Stimulated activated CD8-positive, alpha-beta memory T cell treated with anti-CD3 and anti-CD28 coated beads, Interleukin-15, amount 100 ng/mL, for 24 hours (primary cell): ENCODE data around the gene SORBS1.

Experiments
- DNase-seq: peaks from one replicate; pipeline ENCODE4 v3.0.0-alpha.2; 2020; ENCODE audit warnings: low read depth

SORBS1 gene

DNA sequence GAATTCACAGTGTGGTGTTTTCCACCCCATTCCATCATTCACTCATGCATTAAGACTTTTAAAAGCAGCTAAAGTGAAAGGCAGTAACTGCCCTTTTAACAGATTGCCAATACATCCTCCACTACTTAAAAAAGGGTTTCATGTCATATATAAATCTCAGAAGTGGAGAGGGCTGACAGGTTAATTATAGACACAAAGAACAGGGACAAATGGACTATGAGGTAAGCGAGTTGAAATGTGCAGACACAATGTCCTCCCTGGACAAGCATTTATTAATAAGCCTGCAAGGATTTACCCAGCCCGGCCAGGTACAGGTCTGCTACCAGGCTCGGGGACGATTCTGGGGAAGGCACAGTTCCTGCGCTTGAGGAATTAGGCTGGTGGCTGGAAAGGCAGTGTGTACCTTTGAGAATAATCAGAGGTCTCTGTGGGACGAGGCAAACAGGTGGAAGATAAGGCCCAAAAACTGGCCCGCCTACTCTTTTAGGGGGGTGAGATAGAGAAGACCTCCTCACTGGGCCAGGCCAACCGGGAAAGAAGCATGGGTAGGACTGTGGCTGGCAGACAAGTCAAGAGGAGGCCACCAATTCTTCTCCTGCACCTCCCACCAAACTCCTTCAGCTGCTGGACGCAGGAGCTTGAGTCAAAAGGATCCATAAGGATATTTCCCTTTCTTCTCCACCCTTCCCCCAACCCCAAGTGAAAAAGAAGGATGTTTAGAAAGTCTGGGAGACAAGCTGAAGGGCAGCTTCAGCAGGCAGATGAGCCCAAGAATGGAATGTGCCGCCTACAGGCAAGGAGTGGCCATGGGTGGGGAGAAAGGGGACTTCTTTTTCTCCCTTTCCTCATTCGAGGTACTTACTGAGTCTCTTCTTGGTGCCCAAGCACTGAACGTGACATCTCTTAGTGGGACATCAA lies 271.9 kb downstream of the SORBS1 start:
- DNase-seq: no peak

- DNase-seq: no peak
These were observed 272.9 kb downstream of the SORBS1 start for GRCh38 chr10:95288303-95288702.

DNA sequence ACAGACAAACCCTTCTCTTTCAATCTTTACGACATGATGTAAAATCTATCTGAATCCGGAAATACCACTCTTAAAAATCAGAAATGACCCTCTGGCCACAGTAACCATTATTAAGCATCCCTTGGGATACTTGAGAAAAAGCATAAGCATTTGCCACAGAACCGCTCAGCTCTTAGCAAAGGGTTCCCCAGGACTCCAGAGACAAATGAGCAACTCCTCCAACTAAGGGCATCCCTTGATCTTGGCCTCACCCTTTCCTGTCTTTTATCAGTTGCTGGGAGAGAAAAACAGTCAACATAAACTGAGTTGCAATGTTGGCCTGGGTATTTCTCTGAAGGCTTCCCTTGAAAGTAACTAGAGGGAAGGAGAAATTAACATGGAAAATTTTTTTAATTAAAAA lies 273.9 kb downstream of the SORBS1 start:
- no peak for DNase-seq

DNA sequence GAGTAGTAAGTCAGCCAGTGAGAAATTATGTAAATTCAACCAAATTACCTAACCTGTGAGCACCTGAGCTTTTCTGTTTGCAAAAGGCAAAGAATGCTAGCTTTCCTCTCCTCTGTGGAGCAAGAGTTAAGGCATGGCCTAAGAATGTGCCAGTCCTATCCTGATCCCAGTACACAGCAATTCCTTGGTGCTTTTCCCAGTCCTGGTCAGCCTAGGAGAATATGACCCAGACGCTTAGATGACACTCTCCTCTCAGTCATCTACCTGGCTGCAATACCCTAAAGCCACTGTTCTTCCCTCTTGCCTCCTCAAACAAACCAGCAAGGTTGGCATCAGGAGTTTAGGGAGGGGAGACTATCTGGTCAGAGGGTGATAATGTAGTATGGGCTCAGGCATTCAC lies 274.5 kb downstream of the SORBS1 start:
- DNase-seq: no peak

GRCh38 chr10:95285556-95285955 lies 275.6 kb downstream of the SORBS1 start:
- no peak for DNase-seq

GRCh38 chr10:95284807-95285206 lies 276.4 kb downstream of the SORBS1 start:
- DNase-seq: no peak

DNA sequence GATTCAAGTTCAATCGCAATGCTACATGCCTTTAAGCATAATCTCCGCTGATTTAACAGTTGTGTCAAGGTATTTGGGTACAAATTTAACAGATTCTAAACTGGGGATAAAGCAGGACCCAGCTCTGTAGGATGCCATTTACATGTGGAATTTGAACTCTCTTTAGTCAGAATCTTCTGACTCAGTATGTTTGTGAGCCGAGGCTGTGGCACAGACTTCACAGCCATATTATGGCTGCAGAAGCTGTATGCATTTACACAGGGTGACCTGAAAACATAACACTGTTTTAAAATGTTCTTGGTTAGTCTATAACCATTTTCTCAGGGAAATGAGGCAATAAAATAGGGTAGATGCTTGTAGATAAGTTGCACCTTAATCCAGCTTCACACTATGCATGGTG lies 279.1 kb downstream of the SORBS1 start:
- DNase-seq: no peak

GRCh38 chr10:95281206-95281605 lies 280.0 kb downstream of the SORBS1 start:
- no peak for DNase-seq

- DNase-seq: no peak
These were observed 280.5 kb downstream of the SORBS1 start for GRCh38 chr10:95280637-95281036.

GRCh38 chr10:95279042-95279820 lies 281.9 kb downstream of the SORBS1 start:
- no peak for DNase-seq

DNA sequence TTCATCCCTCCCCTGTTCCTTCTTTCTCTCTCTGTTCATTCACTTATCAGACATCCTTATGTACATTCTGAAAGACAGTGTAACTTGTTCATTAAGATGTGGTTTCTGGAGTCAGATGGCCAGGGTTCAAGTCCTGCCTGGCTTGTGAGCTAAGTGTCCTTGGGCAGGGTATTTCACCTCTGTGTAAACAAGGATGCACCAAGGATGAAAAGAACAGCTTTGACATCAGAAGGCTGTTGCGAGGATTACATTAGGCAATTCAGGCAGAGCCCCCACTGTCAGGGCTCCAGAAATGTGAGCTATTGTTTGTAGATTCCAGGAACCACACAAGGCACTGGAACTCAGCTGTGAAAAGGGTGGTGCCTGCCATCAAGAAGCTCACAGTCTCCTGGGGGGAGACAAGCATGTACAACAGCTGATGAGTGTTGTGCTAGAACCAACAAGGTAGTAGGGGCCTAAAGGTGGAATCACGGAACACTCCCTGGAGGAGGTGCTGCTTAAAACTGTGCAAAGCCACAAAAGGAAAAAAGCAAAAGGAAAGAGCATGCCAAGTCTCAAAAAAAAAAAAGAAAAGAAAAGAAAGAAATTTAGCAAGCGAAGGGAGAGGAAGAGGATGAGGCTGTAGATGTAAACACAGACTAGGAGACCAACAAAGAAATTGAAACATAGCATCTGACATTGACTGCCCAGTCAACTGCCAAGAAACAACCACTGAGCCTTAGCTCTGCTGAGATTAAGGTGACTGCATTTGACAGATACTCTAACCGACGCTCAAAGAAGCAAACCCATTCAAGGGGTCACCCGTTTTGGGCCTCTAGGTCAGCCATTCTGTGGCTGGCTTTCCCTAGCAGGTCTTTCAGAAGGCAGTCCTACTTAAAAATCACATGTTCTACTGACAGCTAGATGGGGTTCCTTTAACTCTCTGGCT lies 282.8 kb downstream of the SORBS1 start:
- DNase-seq: no peak

- no peak for DNase-seq
These were observed 283.6 kb downstream of the SORBS1 start for GRCh38 chr10:95277614-95278013.

GRCh38 chr10:95277201-95277570 lies 284.0 kb downstream of the SORBS1 start:
- DNase-seq: no peak

GRCh38 chr10:95276367-95277200 lies 284.6 kb downstream of the SORBS1 start:
- DNase-seq: no peak

DNA sequence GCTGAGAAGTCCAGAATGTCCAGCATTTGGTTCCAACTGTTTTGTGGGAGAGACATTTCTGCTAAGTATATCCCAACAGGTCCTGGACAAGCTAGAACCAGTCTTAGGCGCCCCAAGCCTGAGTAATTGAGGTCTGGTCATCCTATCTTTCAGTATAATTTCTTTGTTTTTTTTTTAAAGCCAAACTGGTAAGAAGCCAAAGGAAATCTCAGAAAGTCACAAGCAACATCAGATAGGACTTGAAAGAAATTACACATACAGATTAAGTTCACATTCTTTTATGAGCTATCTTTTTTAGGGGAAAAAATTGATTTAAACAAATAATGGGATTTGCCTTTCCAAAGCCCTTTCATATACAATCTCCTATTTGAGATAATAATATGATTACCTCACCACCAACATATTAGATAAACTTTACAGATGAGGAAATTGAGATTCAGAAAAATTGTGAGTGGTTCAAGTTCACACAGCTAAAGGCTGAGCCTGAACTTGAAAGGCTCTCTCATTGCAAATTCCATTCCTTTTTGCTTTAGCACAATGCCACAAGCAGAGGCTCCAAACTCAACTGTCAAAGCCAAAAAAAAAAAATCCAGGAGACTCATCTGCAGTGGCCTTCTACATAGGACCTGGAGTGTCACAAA lies 285.3 kb downstream of the SORBS1 start:
- no peak for DNase-seq

- DNase-seq: no peak
These were observed 287.5 kb downstream of the SORBS1 start for GRCh38 chr10:95273393-95274312.

DNA sequence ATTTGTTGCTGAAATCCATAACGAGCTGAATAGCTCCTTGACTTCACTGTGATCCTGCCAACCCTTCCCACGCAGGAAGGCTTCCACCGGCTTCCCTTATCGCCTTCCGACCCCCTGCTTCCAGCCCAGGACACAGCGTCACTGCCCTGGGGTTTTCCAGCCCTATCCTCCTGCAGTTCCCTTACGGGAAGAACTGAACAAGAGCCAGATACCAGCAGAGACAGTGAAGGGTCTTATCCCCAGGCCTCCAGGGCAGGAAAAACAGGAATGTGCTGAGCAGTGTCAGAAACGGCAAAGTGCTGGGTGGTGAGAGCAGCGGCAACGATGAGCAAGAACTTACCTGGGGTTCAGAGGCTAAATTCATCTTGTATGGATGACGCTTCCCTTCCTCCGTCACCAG lies 292.7 kb downstream of the SORBS1 start:
- no peak for DNase-seq

DNA sequence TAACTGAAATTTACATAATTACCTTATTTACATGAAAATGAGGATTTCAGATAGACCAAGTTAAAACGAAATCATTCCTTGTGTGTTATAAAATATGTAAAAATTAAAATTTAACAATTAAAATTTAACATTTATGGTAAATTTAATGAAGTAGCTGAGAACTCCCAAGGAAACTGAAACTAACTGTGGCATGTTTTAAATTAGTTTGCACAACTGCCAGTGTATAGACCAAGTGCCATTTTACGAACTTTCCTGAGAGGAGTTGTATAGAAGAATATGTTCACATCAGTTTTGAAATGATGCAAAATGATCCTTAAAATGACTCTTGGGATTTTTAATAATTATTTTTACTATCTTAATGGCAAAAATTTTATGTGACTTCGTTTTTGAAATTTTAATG lies 293.9 kb downstream of the SORBS1 start:
- DNase-seq: no peak

DNA sequence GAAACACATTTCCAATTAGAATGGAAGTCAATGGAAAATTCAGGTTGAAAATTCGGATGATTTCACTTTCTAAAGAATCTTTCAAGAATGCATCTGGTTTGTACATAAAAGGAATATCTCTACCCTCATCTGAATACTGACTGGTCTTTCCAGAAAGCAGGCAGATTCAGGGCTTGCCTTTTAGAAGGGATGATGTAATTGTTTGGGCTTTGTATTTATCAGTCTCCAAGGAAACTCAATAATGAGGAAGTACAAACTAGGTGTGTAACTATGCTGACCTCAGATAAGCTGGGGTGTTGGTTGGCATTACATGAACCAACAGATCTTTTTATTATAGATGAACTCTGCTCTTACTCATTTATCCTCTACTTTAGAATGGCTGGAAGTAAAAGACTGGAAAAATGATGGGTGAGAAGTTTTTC lies 294.5 kb downstream of the SORBS1 start:
- no peak for DNase-seq

GRCh38 chr10:95265572-95265971 lies 295.6 kb downstream of the SORBS1 start:
- no peak for DNase-seq
